ENCODE results near the gene PLPP6.
A peak's percentile ranks its signal among the peaks of the same experiment; 100 is the strongest.

Gene PLPP6

GRCh38 chr9:4620057-4620765 is 41.9 kb upstream of the PLPP6 start:
- TF ChIP-seq, protein P1, sequence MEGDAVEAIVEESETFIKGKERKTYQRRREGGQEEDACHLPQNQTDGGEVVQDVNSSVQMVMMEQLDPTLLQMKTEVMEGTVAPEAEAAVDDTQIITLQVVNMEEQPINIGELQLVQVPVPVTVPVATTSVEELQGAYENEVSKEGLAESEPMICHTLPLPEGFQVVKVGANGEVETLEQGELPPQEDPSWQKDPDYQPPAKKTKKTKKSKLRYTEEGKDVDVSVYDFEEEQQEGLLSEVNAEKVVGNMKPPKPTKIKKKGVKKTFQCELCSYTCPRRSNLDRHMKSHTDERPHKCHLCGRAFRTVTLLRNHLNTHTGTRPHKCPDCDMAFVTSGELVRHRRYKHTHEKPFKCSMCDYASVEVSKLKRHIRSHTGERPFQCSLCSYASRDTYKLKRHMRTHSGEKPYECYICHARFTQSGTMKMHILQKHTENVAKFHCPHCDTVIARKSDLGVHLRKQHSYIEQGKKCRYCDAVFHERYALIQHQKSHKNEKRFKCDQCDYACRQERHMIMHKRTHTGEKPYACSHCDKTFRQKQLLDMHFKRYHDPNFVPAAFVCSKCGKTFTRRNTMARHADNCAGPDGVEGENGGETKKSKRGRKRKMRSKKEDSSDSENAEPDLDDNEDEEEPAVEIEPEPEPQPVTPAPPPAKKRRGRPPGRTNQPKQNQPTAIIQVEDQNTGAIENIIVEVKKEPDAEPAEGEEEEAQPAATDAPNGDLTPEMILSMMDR (IDR thresholded peaks at IDR 0.05; ENCODE audit: insufficient read depth, low read depth, low read length, missing control alignments) = no peak
- H3K4me3 ChIP-seq (ENCODE audit: low read length) = no peak overlapping the region
- DNase-seq (ENCODE audit: low read depth) = peak; percentile 77

DNA sequence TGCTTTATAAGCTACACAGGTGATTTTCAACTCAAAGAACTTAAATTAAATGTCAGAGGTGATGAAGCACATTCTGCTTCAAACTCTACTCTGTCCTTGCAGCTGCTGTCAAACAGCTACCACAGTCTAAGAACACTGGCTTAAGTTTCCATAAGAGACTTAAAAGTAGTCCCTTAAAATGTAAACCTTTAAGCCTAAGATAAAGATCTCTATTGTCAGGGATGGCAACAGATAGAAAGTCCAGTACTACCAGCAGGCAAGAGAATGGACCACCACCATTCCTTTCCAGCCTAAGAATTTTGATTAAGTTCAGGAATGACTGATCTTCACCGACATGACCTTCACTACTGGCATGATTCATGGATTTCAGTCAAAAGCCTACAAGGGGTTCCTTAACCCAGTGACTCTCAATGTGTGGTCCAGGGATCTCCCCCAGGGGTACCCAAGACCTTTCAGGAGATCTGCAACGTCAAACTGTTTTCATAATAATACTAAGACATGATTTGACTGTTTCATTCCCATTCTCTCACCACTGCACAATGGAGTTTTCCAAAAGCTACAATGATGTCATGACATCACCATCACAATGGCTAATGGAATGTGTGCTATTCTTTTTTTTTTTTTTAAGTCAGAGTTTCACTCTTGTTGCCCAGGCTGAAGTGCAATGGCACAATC is 41.1 kb upstream of the PLPP6 start:
- TF ChIP-seq, protein P1 (IDR thresholded peaks at IDR 0.05; ENCODE audit: insufficient read depth, low read depth, low read length, missing control alignments) = no peak
- no peak overlapping the region for H3K4me3 ChIP-seq (ENCODE audit: low read length)
- no peak for DNase-seq (ENCODE audit: low read depth)

DNA sequence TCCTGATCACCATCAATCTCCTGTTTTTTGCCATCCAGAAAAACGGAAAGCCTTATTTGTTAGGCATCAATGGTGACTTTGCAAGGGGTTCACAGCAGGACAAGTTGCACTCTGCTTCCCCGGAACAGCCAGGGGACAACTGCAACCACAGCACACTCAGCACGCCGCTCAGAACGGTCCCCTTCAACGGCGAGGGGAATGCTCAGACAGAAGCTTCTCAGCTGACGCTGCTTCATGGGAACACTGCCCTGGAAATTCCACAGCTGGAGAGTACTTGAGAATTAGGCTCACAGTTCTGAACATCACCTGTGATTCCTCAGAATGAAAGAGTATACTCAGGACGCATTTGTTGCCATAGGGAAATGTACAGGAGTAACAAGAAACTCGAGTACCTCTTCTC is 40.1 kb upstream of the PLPP6 start:
- H3K4me3 ChIP-seq (ENCODE audit: low read length) = no peak overlapping the region
- DNase-seq (ENCODE audit: low read depth) = no peak
- TF ChIP-seq, protein P1 (IDR thresholded peaks at IDR 0.05; ENCODE audit: insufficient read depth, low read depth, low read length, missing control alignments) = no peak

GRCh38 chr9:4630836-4631235 is 31.3 kb upstream of the PLPP6 start:
- TF ChIP-seq, protein P1 (IDR thresholded peaks at IDR 0.05; ENCODE audit: insufficient read depth, low read depth, low read length, missing control alignments) = no peak
- H3K4me3 ChIP-seq (ENCODE audit: low read length) = no peak overlapping the region
- no peak for DNase-seq (ENCODE audit: low read depth)

GRCh38 chr9:4638968-4639367 is 23.1 kb upstream of the PLPP6 start:
- no peak overlapping the region for H3K4me3 ChIP-seq (ENCODE audit: low read length)
- TF ChIP-seq, protein P1 (IDR thresholded peaks at IDR 0.05; ENCODE audit: insufficient read depth, low read depth, low read length, missing control alignments) = no peak
- no peak for DNase-seq (ENCODE audit: low read depth)

GRCh38 chr9:4639420-4639819 is 22.7 kb upstream of the PLPP6 start:
- TF ChIP-seq, protein P1 (IDR thresholded peaks at IDR 0.05; ENCODE audit: insufficient read depth, low read depth, low read length, missing control alignments) = no peak
- DNase-seq (ENCODE audit: low read depth) = no peak
- H3K4me3 ChIP-seq (ENCODE audit: low read length) = no peak overlapping the region

Measured in epithelial cell of esophagus (primary cell).